ENCODE results near the gene VGF. TPM values are rescaled to one million over a fixed set of nuclear protein-coding genes. Genes with fewer than 3 reads are reported as not detected.

The VGF gene
- total and polyA plus RNA-seq, 2 donors (not counting 1 experiment from before 2014, with no cell fraction given), result 0.10 to 0.17 TPM

DNA sequence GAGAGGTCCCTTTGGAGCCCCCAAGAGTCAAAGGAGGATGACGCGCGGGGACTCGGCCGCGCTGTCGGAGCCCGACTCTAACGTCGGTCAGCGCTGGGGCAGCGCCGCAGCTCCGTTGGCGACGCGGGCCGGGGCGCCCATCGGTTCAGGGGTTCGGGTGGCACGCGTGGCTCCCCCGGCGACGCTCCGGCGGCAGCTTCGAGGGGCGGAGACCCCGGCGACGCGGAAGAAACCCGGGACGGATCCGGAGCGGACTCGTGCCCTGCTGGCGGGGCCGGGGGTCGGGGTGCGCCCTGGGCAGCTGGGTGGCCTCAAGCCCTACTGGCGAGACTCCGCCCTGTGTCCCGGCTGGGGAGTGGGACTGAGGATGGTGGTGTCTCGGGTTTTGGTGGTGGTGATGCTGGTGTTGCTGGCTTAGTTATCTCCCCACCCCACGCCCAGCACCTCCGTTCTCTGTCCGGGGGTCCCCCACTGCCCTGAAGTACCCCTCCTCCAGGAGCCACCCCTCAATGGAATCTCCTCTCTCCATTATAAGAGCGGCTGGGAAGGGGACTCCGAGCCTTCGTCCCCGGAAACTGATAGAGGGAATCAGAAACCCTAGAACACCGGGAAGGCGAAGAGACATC, 14.9 kb upstream of the VGF start, which contains the start of gene NAT16:
NAT16 (minus strand) TSS at position 164 of the 626 bp plus-strand sequence. CDS start 5,486 bp downstream, outside the sequence.
- DNase-seq (no peak), ATAC-seq (ENCODE audit: low read depth) (no peak)
- ChIA-PET POLR2A (no interaction called here), CTCF (interaction anchor here (1.1 kb wide), 1 partner anchor 12 kb away, joined by 3 read pairs; no protein-coding TSS in a partner anchor)
- H3K4me1 ChIP-seq (ENCODE audit: control insufficient read depth in 2 of 2, insufficient read depth in 2 of 2, low read length in 2 of 2), result peaks cover 16 to 19% of the 10 kb centered on the region in 2 donors
- TF ChIP-seq EZH2 (IDR thresholded peaks at IDR 0.05; ENCODE audit: borderline replicate concordance, insufficient read depth, low read depth, low read length, poor library complexity, severe bottlenecking), result peak; percentile 25
- TF ChIP-seq, protein P1, sequence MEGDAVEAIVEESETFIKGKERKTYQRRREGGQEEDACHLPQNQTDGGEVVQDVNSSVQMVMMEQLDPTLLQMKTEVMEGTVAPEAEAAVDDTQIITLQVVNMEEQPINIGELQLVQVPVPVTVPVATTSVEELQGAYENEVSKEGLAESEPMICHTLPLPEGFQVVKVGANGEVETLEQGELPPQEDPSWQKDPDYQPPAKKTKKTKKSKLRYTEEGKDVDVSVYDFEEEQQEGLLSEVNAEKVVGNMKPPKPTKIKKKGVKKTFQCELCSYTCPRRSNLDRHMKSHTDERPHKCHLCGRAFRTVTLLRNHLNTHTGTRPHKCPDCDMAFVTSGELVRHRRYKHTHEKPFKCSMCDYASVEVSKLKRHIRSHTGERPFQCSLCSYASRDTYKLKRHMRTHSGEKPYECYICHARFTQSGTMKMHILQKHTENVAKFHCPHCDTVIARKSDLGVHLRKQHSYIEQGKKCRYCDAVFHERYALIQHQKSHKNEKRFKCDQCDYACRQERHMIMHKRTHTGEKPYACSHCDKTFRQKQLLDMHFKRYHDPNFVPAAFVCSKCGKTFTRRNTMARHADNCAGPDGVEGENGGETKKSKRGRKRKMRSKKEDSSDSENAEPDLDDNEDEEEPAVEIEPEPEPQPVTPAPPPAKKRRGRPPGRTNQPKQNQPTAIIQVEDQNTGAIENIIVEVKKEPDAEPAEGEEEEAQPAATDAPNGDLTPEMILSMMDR (IDR thresholded peaks at IDR 0.05), result no peak
- peak within 1 kb of the TSS; percentile 26 for H3K9ac ChIP-seq (ENCODE audit: low read length)
- peak within 1 kb of the TSS; percentile 66 for H3K4me2 ChIP-seq (replicated peaks; ENCODE audit: low read depth, low read length, poor library complexity, severe bottlenecking)
- no peaks in the 10 kb centered on the region for H3K9me3 Mint-ChIP-seq (ENCODE audit: insufficient read depth)
- H3K79me2 ChIP-seq (ENCODE audit: control insufficient read depth, insufficient read depth, low read length), result no peaks in the 10 kb centered on the region
- H4K20me1 ChIP-seq (ENCODE audit: control insufficient read depth, insufficient read depth, low read length, poor library complexity, severe bottlenecking), result no peaks in the 10 kb centered on the region
- peaks cover 19% of the 10 kb centered on the region for H3K4me1 Mint-ChIP-seq
- H3K27ac ChIP-seq (ENCODE audit: low read length in 2 of 2), result no peak within 1 kb of the TSS
- peaks cover 65% of the 10 kb centered on the region for H3K27me3 Mint-ChIP-seq
- peaks cover 0 to 74% (median 40%) of the 10 kb centered on the region in 4 experiments for H3K27me3 ChIP-seq (replicated peaks in 1 of 4; ENCODE audit: control extremely low read depth in 1 of 4, control insufficient read depth in 3 of 4, insufficient read depth in 4 of 4, low read length in 3 of 4)
- peak within 1 kb of the TSS in 1 of 5 experiments; percentile 29 for H3K4me3 ChIP-seq (ENCODE audit: control extremely low read depth in 1 of 5, extremely low read depth in 1 of 5, insufficient read depth in 1 of 5, low read depth in 2 of 5, low read length in 4 of 5)
- peak within 1 kb of the TSS; percentile 10 for H2AFZ ChIP-seq (ENCODE audit: insufficient read depth, low read depth, low read length, poor library complexity, severe bottlenecking)
- no peaks in the 10 kb centered on the region for H3K9me3 ChIP-seq (ENCODE audit: control extremely low read depth in 1 of 3, control insufficient read depth in 2 of 3, insufficient read depth in 1 of 3, low read length in 2 of 3)
- H3K4me3 Mint-ChIP-seq, result peak within 1 kb of the TSS; percentile 73
- H3K36me3 ChIP-seq (replicated peaks in 1 of 2; ENCODE audit: control extremely low read depth in 1 of 2, control insufficient read depth in 1 of 2, extremely low read depth in 1 of 2, insufficient read depth in 2 of 2, low read length in 1 of 2), result no peaks in the 10 kb centered on the region
- intact Hi-C loops (cut with micrococcal nuclease), result no loop called here
- WGBS (ENCODE audit: insufficient coverage), result 4% methylated on average over 48 of the region's 56 CpGs
- peak within 1 kb of the TSS; percentile 32 for H3K27ac Mint-ChIP-seq

DNA sequence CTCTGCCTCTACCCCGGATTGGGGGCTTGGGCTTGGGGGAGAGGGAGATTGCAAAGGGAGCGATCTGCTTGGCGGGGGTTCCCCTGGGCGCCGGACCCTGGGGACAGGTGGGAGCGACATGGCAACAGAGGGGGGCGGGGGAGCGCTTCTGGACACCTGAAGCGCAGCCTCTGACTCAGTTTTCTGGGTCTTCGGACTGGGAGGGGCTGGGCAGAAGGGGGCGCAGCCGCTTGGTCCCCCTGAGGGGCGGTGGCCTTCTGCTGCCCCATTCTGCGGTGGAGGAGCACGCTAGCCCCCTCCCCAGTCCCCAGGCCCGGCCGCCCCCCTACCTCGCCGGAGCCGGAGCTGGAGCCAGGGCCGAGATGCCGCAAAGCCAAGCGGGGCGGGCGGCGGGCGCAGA, 14.3 kb upstream of the VGF start:
- no peaks in the 10 kb centered on the region for H4K20me1 ChIP-seq (ENCODE audit: control insufficient read depth, insufficient read depth, low read length, poor library complexity, severe bottlenecking)
- H3K4me1 Mint-ChIP-seq, result peaks cover 19% of the 10 kb centered on the region
- H3K4me3 ChIP-seq (ENCODE audit: control extremely low read depth in 1 of 5, extremely low read depth in 1 of 5, insufficient read depth in 1 of 5, low read depth in 2 of 5, low read length in 4 of 5), result peak overlapping the region in 1 of 5 experiments; percentile 29
- H3K36me3 ChIP-seq (replicated peaks in 1 of 2; ENCODE audit: control extremely low read depth in 1 of 2, control insufficient read depth in 1 of 2, extremely low read depth in 1 of 2, insufficient read depth in 2 of 2, low read length in 1 of 2), result no peaks in the 10 kb centered on the region
- peaks cover 0 to 77% (median 44%) of the 10 kb centered on the region in 4 experiments for H3K27me3 ChIP-seq (replicated peaks in 1 of 4; ENCODE audit: control extremely low read depth in 1 of 4, control insufficient read depth in 3 of 4, insufficient read depth in 4 of 4, low read length in 3 of 4)
- H2AFZ ChIP-seq (ENCODE audit: insufficient read depth, low read depth, low read length, poor library complexity, severe bottlenecking), result peak overlapping the region; percentile 10
- ChIA-PET POLR2A (no interaction called here), CTCF (no interaction called here)
- no peak overlapping the region for H3K4me3 Mint-ChIP-seq
- no peaks in the 10 kb centered on the region for H3K9me3 Mint-ChIP-seq (ENCODE audit: insufficient read depth)
- DNase-seq, result no peak
- H3K4me1 ChIP-seq (ENCODE audit: control insufficient read depth in 2 of 2, insufficient read depth in 2 of 2, low read length in 2 of 2), result peaks cover 17 to 19% of the 10 kb centered on the region in 2 donors
- ATAC-seq (ENCODE audit: low read depth), result peak; percentile 32
- H3K9me3 ChIP-seq (ENCODE audit: control extremely low read depth in 1 of 3, control insufficient read depth in 2 of 3, insufficient read depth in 1 of 3, low read length in 2 of 3), result peaks cover 0 to under 1% (median 0%) of the 10 kb centered on the region in 3 donors
- peaks cover 65% of the 10 kb centered on the region for H3K27me3 Mint-ChIP-seq
- no peaks in the 10 kb centered on the region for H3K79me2 ChIP-seq (ENCODE audit: control insufficient read depth, insufficient read depth, low read length)
- H3K27ac Mint-ChIP-seq, result no peak overlapping the region
- peak overlapping the region; percentile 66 for H3K4me2 ChIP-seq (replicated peaks; ENCODE audit: low read depth, low read length, poor library complexity, severe bottlenecking)
- intact Hi-C loops (cut with micrococcal nuclease), result no loop called here
- TF ChIP-seq, protein P1 (IDR thresholded peaks at IDR 0.05), result no peak
- no peak for TF ChIP-seq EZH2 (IDR thresholded peaks at IDR 0.05; ENCODE audit: borderline replicate concordance, insufficient read depth, low read depth, low read length, poor library complexity, severe bottlenecking)
- H3K9ac ChIP-seq (ENCODE audit: low read length), result peak overlapping the region; percentile 15
- WGBS (ENCODE audit: insufficient coverage), result 7% methylated on average over 27 of the region's 27 CpGs
- H3K27ac ChIP-seq (ENCODE audit: low read length in 2 of 2), result no peak overlapping the region

Data from B cell (primary cell).